NCI-H345 treated with DMSO at 0.1 percent for 48 hours (cell line): ENCODE results near the gene NPPC.
"Not testable (repeated sequence)": the region's sequence is repeated elsewhere in the genome, so short reads cannot be mapped to it uniquely, and the experiment has no call there.

Source experiments
- DNase-seq: peaks from one replicate; lab custom pipeline; 2025; ENCODE audit not compliant: unreplicated experiment; lab: John Stamatoyannopoulos, UW

The NPPC gene

GRCh38 chr2:231922311-231923009 is 3.7 kb downstream of the NPPC start:
- no peak for DNase-seq

GRCh38 chr2:231920795-231921194 is 5.4 kb downstream of the NPPC start:
- DNase-seq = no peak

GRCh38 chr2:231920366-231920765 is 5.8 kb downstream of the NPPC start:
- no peak for DNase-seq

GRCh38 chr2:231919341-231920035 is 6.7 kb downstream of the NPPC start:
- no peak for DNase-seq

- DNase-seq = no peak
Observed at GRCh38 chr2:231918501-231919330, 7.5 kb downstream of the NPPC start.

- DNase-seq = no peak
Observed at GRCh38 chr2:231917280-231918066, 8.7 kb downstream of the NPPC start.

DNA sequence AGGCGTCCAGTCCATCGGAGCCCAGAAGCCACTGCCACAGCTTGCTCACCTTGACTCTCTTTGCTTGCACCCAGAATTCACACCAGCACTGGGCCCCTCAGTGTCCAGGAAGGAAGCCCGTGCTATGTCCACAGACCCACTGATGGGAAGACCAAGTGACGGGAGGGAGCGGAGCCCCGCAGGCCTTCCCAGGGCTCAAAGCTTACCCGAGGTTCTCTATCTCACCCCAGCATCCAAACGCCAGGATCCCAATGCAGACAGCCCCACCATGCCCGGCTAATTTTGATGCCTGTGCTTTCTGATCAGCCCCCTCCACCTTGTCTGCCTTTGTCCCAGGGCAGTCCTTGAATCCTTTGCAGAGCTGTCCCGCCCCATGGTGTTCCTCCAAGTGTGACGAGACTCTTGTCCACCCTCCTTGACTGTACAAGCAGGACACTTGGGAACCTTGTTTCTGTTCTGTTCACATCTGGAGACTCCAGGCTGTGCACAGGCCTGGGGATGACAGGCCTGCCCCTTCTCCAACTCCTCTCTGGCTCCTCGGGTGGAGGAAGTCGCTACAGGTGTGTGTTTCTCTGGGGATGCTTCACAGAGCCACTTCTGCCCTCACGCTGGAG is 12.0 kb downstream of the NPPC start:
- no peak for DNase-seq

DNA sequence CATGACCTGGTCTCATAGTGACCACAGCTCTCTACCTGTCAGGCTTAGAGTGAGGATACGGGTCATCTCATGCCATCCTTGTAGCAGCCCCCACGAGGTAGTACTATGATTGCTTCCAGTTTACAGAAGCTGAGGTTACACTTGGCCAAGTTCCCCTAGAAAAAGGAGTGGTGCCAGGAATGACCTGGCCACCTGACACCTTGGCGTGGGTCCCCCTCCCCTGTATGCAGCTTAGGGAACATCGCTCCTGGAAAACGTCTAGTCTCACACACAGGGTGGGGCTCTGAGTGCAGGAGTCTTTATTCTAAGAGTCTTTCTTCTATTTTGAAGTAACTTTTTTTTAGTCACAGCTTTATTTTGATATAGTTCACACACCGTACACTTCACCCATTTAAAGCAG is 14.8 kb downstream of the NPPC start:
- no peak for DNase-seq

- DNase-seq = no peak
Observed at GRCh38 chr2:231910771-231911170, 15.4 kb downstream of the NPPC start.

DNA sequence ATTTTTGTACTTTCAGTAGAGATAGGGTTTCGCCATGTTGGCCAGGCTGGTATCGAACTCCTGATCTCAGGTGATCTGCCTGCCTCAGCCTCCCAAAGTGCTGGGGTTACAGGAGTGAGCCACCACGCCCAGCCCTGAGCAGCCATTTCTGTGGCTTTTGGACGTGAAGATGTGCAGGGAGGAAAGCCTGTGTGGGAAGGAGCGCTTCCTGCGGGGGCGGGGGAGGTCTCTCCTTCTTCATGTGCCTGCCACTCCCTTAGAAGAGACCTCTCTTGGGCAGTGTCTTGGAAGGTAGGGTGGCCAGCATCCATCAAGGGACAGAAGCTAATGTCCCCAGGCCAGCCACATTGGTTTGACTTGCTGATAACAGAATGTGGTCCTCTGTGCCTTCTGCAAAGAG is 16.0 kb downstream of the NPPC start:
- DNase-seq = not testable (repeated sequence)

GRCh38 chr2:231909631-231910030 is 16.6 kb downstream of the NPPC start:
- DNase-seq = no peak

DNA sequence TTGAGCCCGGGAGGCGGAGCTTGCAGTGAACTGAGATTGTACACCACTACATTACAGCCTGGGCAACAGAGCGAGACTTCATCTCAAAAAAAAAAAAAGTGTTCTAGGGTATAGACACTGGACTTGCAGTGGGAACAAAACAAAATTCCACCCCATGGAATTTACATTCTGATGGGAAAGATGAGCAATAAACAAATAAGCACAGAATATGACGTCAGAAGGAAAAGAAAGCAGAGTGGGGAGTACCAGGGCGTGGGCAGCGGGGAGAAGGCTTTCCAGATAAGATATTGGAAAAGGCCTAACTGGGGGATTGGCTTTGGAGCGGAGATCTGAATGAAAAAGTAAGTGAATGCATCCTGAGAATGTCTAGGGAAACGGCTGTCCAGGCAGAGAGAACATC is 17.6 kb downstream of the NPPC start:
- DNase-seq = no peak

GRCh38 chr2:231907765-231908164 is 18.4 kb downstream of the NPPC start:
- DNase-seq = no peak

- DNase-seq = no peak
Observed at GRCh38 chr2:231905026-231905425, 21.2 kb downstream of the NPPC start.

DNA sequence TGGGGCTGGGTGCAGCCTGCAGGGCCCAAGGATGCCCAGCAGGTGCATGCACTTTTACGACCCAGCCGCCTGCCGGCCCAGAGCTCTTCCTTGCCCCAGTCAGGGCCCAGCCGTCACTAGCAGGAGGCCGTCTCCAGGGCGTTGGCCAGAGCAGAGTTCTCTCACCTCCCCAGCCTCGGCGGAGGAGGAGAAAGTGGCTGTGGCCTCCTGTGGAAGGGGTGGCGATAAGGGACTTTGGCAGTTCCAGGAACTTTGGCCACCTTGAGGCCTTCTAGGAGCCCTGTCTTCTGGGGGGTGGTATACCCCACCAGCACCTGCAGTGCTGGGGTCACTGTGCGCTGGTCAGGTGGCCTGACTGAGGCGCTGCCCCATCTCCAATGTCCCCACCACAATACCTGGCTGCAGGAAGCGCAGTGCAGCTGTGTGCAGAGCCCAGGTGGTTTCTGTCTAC is 22.0 kb downstream of the NPPC start:
- DNase-seq = no peak

GRCh38 chr2:231902598-231902997 is 23.6 kb downstream of the NPPC start:
- no peak for DNase-seq

DNA sequence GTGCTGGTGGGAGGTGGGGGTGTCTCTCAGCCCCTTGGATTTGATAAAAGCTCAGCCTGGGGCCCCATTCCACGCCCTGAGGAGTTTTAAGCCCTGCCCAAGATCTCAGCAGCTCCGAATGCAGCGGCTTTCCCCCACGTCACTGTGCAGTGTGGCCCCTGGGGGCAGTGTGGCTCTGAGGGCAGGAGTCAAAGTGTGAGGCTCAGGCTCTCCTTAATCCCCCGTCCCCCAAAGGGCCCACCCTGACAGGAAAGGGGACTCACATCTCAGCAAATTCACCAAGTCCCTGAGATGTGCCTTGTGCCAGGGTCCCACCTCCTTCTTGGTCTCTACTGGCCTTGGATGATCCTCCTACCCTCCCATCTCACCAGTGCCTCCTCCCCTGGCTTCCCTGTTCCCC is 25.2 kb downstream of the NPPC start:
- no peak for DNase-seq

DNA sequence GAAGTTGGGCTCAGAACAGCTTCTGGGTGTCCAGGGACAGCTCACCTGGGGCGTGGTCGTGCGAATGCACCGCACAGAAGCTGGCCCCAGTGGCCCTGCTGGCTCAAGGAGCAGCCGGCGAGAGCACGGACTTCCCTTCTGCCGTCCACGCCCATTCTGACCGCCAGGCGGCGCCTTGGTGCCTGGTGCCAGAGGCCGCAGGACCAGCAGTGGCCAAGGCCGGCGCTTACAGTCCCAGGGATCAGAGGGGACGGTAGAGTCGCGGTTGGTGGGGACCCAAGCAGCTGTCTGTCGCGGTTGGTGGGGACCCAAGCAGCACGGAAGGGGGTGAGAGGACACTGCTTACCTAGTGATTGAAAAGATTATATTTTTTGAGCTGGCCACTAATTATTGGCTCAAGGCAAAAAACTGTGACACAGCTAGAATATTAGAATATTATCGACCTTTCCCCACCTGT is 25.7 kb downstream of the NPPC start:
- no peak for DNase-seq

- no peak for DNase-seq
Observed at GRCh38 chr2:231894566-231895380, 31.4 kb downstream of the NPPC start.

DNA sequence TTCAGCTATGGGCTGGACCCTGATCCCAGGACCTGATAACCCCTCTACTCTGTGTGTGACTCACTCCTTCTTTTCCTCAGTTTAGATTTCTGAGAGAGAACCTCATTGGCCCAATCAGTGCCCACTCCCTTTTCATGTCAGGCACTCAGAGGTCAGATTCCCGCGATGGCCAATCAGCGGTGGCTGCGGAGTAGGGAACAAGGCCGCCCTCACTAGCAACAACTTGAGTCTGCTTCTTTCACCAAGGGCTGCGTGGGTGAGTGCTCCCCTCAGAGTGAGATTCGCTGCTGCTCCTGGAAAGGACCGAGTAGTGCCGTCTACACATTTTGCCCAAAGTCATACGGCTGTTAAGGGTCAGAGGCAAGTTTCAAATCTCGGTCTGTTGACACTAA is 34.7 kb downstream of the NPPC start:
- no peak for DNase-seq
